Measurements from ENCODE around the gene MVD. TPM values are rescaled to one million over a fixed set of nuclear protein-coding genes. Genes with fewer than 3 reads are reported as not detected.
A peak's percentile ranks its signal among the peaks of the same experiment; 100 is the strongest.

Gene MVD
- total and polyA plus RNA-seq, 2 of the 13 experiments (the other 11 are each of a cell fraction or from before 2014, with no cell fraction given), result 28.1 to 187 TPM

DNA sequence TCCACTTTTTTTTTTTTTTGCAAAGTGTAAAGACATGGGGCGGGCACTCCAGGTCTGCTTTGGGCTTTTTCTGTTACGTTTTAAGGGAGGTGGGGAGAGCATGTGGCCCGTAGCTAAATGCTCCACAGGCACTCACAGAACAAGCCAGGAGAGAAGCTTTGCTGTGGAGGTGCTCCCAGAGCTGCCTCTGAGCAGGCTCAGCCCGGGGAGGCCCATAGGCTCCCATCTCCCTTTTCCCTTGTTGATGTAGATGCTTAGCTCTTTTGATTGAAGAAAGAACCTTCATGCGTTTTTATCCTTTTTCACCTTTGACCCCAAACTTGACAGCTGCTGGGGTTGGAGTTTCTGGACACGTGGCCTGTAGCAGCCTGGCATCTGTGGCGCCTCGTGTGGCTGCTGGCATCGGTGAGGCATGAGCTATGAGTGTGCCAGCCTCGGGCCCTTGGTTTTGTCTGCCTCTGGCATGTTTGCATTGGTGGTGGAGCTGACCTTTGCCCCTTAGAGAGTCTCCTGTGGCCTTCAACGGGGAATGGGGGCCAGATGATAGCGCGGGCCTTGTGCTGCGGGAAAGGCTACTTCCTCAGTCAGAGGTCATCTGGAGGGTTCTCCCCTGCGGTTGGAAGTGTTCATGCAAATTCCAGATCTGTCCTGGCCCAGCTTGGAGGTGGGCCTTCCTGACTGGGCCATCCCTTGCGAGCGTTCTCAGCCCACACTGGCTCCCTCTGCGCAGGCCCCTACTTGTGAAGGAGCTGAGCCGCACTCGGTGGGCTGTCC lies 44.5 kb downstream of the MVD start (continued):
- TF ChIP-seq, protein P1, sequence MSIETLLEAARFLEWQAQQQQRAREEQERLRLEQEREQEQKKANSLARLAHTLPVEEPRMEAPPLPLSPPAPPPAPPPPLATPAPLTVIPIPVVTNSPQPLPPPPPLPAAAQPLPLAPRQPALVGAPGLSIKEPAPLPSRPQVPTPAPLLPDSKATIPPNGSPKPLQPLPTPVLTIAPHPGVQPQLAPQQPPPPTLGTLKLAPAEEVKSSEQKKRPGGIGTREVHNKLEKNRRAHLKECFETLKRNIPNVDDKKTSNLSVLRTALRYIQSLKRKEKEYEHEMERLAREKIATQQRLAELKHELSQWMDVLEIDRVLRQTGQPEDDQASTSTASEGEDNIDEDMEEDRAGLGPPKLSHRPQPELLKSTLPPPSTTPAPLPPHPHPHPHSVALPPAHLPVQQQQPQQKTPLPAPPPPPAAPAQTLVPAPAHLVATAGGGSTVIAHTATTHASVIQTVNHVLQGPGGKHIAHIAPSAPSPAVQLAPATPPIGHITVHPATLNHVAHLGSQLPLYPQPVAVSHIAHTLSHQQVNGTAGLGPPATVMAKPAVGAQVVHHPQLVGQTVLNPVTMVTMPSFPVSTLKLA (IDR thresholded peaks at IDR 0.05), result peak; percentile 60
- TF ChIP-seq ZFAT (CRISPR knock-in tag; conservative IDR thresholded peaks at IDR 0.05) (no peak), TMF1 (CRISPR knock-in tag; IDR thresholded peaks at IDR 0.05; ENCODE audit: low read depth) (peak; percentile 61; the same call in 1 of the 2 replicates), TAF15 (IDR thresholded peaks at IDR 0.05; ENCODE audit: low read depth, low read length, poor library complexity, severe bottlenecking) (no peak), ZNF788 (CRISPR knock-in tag; IDR thresholded peaks at IDR 0.05; ENCODE audit: borderline replicate concordance) (peak; percentile 72; the same call in 1 of the 2 replicates), HNF4G (IDR thresholded peaks at IDR 0.05; ENCODE audit: borderline replicate concordance, low read depth, low read length) (peak; percentile 91), HNF4G (CRISPR knock-in tag; IDR thresholded peaks at IDR 0.05; ENCODE audit: borderline replicate concordance, low read depth) (peak; percentile 79; the same call in 1 of the 2 replicates), REXO4 (CRISPR knock-in tag; IDR thresholded peaks at IDR 0.05; ENCODE audit: borderline replicate concordance) (no peak), ZNF501 (CRISPR knock-in tag; IDR thresholded peaks at IDR 0.05) (peak; percentile 57), NR2F2 (IDR thresholded peaks at IDR 0.05; ENCODE audit: borderline replicate concordance, low read depth) (peak; percentile 83)
- TF ChIP-seq, protein P2, sequence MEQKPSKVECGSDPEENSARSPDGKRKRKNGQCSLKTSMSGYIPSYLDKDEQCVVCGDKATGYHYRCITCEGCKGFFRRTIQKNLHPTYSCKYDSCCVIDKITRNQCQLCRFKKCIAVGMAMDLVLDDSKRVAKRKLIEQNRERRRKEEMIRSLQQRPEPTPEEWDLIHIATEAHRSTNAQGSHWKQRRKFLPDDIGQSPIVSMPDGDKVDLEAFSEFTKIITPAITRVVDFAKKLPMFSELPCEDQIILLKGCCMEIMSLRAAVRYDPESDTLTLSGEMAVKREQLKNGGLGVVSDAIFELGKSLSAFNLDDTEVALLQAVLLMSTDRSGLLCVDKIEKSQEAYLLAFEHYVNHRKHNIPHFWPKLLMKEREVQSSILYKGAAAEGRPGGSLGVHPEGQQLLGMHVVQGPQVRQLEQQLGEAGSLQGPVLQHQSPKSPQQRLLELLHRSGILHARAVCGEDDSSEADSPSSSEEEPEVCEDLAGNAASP (CRISPR knock-in tag; IDR thresholded peaks at IDR 0.05; ENCODE audit: borderline replicate concordance), result peak; percentile 54; the same call in 1 of the 2 replicates
- TF ChIP-seq, protein P3, sequence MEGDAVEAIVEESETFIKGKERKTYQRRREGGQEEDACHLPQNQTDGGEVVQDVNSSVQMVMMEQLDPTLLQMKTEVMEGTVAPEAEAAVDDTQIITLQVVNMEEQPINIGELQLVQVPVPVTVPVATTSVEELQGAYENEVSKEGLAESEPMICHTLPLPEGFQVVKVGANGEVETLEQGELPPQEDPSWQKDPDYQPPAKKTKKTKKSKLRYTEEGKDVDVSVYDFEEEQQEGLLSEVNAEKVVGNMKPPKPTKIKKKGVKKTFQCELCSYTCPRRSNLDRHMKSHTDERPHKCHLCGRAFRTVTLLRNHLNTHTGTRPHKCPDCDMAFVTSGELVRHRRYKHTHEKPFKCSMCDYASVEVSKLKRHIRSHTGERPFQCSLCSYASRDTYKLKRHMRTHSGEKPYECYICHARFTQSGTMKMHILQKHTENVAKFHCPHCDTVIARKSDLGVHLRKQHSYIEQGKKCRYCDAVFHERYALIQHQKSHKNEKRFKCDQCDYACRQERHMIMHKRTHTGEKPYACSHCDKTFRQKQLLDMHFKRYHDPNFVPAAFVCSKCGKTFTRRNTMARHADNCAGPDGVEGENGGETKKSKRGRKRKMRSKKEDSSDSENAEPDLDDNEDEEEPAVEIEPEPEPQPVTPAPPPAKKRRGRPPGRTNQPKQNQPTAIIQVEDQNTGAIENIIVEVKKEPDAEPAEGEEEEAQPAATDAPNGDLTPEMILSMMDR (CRISPR knock-in tag; IDR thresholded peaks at IDR 0.05), result peak; percentile 40
- TF ChIP-seq, protein P4, sequence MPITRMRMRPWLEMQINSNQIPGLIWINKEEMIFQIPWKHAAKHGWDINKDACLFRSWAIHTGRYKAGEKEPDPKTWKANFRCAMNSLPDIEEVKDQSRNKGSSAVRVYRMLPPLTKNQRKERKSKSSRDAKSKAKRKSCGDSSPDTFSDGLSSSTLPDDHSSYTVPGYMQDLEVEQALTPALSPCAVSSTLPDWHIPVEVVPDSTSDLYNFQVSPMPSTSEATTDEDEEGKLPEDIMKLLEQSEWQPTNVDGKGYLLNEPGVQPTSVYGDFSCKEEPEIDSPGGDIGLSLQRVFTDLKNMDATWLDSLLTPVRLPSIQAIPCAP (CRISPR knock-in tag; IDR thresholded peaks at IDR 0.05; ENCODE audit: low read depth), result no peak
- TF ChIP-seq, protein P5, sequence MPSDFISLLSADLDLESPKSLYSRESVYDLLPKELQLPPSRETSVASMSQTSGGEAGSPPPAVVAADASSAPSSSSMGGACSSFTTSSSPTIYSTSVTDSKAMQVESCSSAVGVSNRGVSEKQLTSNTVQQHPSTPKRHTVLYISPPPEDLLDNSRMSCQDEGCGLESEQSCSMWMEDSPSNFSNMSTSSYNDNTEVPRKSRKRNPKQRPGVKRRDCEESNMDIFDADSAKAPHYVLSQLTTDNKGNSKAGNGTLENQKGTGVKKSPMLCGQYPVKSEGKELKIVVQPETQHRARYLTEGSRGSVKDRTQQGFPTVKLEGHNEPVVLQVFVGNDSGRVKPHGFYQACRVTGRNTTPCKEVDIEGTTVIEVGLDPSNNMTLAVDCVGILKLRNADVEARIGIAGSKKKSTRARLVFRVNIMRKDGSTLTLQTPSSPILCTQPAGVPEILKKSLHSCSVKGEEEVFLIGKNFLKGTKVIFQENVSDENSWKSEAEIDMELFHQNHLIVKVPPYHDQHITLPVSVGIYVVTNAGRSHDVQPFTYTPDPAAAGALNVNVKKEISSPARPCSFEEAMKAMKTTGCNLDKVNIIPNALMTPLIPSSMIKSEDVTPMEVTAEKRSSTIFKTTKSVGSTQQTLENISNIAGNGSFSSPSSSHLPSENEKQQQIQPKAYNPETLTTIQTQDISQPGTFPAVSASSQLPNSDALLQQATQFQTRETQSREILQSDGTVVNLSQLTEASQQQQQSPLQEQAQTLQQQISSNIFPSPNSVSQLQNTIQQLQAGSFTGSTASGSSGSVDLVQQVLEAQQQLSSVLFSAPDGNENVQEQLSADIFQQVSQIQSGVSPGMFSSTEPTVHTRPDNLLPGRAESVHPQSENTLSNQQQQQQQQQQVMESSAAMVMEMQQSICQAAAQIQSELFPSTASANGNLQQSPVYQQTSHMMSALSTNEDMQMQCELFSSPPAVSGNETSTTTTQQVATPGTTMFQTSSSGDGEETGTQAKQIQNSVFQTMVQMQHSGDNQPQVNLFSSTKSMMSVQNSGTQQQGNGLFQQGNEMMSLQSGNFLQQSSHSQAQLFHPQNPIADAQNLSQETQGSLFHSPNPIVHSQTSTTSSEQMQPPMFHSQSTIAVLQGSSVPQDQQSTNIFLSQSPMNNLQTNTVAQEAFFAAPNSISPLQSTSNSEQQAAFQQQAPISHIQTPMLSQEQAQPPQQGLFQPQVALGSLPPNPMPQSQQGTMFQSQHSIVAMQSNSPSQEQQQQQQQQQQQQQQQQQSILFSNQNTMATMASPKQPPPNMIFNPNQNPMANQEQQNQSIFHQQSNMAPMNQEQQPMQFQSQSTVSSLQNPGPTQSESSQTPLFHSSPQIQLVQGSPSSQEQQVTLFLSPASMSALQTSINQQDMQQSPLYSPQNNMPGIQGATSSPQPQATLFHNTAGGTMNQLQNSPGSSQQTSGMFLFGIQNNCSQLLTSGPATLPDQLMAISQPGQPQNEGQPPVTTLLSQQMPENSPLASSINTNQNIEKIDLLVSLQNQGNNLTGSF (CRISPR knock-in tag; IDR thresholded peaks at IDR 0.05), result 0 out of 2 replicates have a peak, but pooled peaks have one; percentile 50
- TF ChIP-seq, protein P6, sequence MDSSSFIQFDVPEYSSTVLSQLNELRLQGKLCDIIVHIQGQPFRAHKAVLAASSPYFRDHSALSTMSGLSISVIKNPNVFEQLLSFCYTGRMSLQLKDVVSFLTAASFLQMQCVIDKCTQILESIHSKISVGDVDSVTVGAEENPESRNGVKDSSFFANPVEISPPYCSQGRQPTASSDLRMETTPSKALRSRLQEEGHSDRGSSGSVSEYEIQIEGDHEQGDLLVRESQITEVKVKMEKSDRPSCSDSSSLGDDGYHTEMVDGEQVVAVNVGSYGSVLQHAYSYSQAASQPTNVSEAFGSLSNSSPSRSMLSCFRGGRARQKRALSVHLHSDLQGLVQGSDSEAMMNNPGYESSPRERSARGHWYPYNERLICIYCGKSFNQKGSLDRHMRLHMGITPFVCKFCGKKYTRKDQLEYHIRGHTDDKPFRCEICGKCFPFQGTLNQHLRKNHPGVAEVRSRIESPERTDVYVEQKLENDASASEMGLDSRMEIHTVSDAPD (CRISPR knock-in tag; IDR thresholded peaks at IDR 0.05), result peak; percentile 92

All from HepG2 (cell line).